ENCODE data around the gene FAM237A. TPM values are rescaled to one million over a fixed set of nuclear protein-coding genes. Genes with fewer than 3 reads are reported as not detected.
A peak's percentile ranks its signal among the peaks of the same experiment; 100 is the strongest.

FAM237A gene
- total and polyA plus RNA-seq, 5 donors, result 0.60 to 3.7 TPM; not detected in 3

GRCh38 chr2:206688990-206689389, 46.7 kb downstream of the FAM237A start:
- ATAC-seq (no peak), DNase-seq (no peak)
- intact Hi-C loops (cut with DNase I), result loop anchor here in 1 of 4 donors (5.0 kb wide), 1 partner anchor 508 kb away; no protein-coding TSS in a partner anchor
- Histone ChIP-seq H3K4me1 (ENCODE audit: control insufficient read depth, insufficient read depth, low read length) (no peaks in the 10 kb centered on the region), H3K27ac (ENCODE audit: low read length) (no peak overlapping the region), H3K27me3 (ENCODE audit: control insufficient read depth, insufficient read depth) (no peaks in the 10 kb centered on the region), H3K4me3 (ENCODE audit: low read length) (no peak overlapping the region), H3K9me3 (ENCODE audit: control insufficient read depth, low read length) (no peaks in the 10 kb centered on the region)
- 66% methylated on average over 1 of the region's 1 CpG for WGBS

DNA sequence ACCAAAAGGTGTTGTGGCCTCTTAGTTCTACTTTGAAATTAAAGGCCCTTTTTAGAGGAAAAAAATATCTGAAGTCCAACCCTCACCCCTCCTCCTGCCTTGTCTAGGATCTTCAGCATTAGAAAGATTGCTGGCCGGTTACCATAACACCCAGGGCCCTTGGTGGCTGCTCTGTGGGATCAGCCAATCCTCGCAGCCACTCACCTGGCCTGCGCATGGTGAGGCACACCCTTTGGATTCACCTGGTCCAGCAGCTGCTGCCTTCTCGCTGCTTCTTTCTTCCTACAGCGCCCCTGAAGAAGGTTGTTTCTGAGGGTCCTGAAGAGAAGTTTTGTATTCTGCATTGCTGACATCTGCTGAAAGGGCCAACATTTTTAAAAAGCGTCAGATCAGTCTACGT, 50.7 kb downstream of the FAM237A start:
- intact Hi-C loops (cut with DNase I), result loop anchor here in 3 of 4 donors (5.0 to 10.0 kb wide), 5 partner anchors 69 to 782 kb away; no protein-coding TSS in a partner anchor
- no peak overlapping the region for H3K27ac ChIP-seq (ENCODE audit: low read length)
- DNase-seq (no peak), ATAC-seq (no peak)
- no peaks in the 10 kb centered on the region for H3K9me3 ChIP-seq (ENCODE audit: control insufficient read depth, low read length)
- 79% methylated on average over 7 of the region's 7 CpGs for WGBS
- no peaks in the 10 kb centered on the region for H3K27me3 ChIP-seq (ENCODE audit: control insufficient read depth, insufficient read depth)
- no peaks in the 10 kb centered on the region for H3K4me1 ChIP-seq (ENCODE audit: control insufficient read depth, insufficient read depth, low read length)
- no peak overlapping the region for H3K4me3 ChIP-seq (ENCODE audit: low read length)

- H3K9me3 ChIP-seq (ENCODE audit: control insufficient read depth, low read length), result no peaks in the 10 kb centered on the region
- intact Hi-C loops (cut with DNase I), result loop anchor here in 3 of 4 donors (5.0 to 10.0 kb wide), 5 partner anchors 69 to 781 kb away; no protein-coding TSS in a partner anchor
- H3K27ac ChIP-seq (ENCODE audit: low read length), result no peak overlapping the region
- no peaks in the 10 kb centered on the region for H3K27me3 ChIP-seq (ENCODE audit: control insufficient read depth, insufficient read depth)
- ATAC-seq (peak; percentile 29 to 65), DNase-seq (no peak)
- H3K4me1 ChIP-seq (ENCODE audit: control insufficient read depth, insufficient read depth, low read length), result no peaks in the 10 kb centered on the region
- 33% methylated on average over 5 of the region's 5 CpGs for WGBS
- H3K4me3 ChIP-seq (ENCODE audit: low read length), result no peak overlapping the region
These were observed 51.3 kb downstream of the FAM237A start for GRCh38 chr2:206693399-206694137.

DNA sequence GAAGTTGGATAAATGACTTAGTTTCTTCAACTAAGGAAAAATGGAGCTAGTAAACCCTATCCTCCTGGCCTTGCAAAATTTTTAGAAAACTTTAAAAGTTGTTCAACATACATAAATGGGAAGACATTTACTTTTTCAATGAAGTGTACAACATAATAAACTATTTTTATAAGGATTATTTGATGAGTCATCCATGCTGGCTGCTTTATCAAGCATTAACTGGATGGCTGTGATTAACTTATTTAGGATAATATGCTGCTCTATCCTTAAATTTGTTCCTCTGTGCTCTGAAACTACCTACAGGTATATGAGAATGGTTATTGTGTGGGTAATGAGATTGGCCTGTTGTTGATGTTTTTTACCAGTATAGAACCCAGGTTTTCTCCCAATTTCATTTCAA, 54.6 kb downstream of the FAM237A start:
- ATAC-seq, result no peak
- intact Hi-C loops (cut with DNase I), result loop anchor here in 3 of 4 donors (10.0 kb wide), 3 partner anchors 88 to 778 kb away; no protein-coding TSS in a partner anchor
- H3K4me1 ChIP-seq (ENCODE audit: control insufficient read depth, insufficient read depth, low read length), result no peaks in the 10 kb centered on the region

DNA sequence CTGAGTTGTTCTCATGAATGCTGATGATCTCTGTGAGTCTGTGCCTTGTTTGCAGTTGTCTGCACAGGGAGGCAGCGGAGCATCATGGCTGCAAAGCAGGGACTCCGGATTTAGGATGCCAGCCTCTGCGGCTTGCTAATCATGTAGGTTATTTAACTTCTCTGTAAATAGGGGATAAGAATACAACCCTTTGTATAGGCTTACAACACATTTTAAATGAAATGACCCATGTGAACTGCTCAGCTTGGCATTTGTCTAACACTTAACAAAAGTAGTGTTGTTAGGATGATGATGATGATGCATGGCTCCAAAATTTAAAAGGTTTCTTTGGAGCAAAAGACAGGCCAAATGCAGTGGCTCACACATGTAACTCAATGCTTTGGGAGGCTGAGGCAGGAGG, 56.5 kb downstream of the FAM237A start:
- ATAC-seq, result no peak
- Histone ChIP-seq H3K4me3 (ENCODE audit: low read length) (no peak overlapping the region), H3K27me3 (ENCODE audit: control insufficient read depth, insufficient read depth) (no peaks in the 10 kb centered on the region), H3K9me3 (ENCODE audit: control insufficient read depth, low read length) (no peaks in the 10 kb centered on the region), H3K4me1 (ENCODE audit: control insufficient read depth, insufficient read depth, low read length) (no peaks in the 10 kb centered on the region), H3K27ac (ENCODE audit: low read length) (no peak overlapping the region)
- DNase-seq, result no peak
- intact Hi-C loops (cut with DNase I), result loop anchor here in 3 of 4 donors (10.0 kb wide), 3 partner anchors 86 to 776 kb away; no protein-coding TSS in a partner anchor
- WGBS, result 93% methylated on average over 3 of the region's 3 CpGs

More for the DNA sequence above, 54.6 kb downstream of the FAM237A start:
- H3K27ac ChIP-seq (ENCODE audit: low read length), result no peak overlapping the region
- no peak for DNase-seq
- H3K27me3 ChIP-seq (ENCODE audit: control insufficient read depth, insufficient read depth), result no peaks in the 10 kb centered on the region
- no peak overlapping the region for H3K4me3 ChIP-seq (ENCODE audit: low read length)
- H3K9me3 ChIP-seq (ENCODE audit: control insufficient read depth, low read length), result no peaks in the 10 kb centered on the region

Other genes starting within 250 kb of the FAM237A start
- 10 to 100 TPM; 34.9 to 56.0 (median 42.2) TPM for gene ADAM23, start 199.0 kb upstream of the FAM237A start, total RNA-seq
- 17.0 TPM for gene ADAM23, start 199.0 kb upstream of the FAM237A start, polyA plus RNA-seq
- not detected for gene DYTN, start 75.9 kb downstream of the FAM237A start, total RNA-seq
- not detected for gene DYTN, start 75.9 kb downstream of the FAM237A start, polyA plus RNA-seq
- gene MDH1B, start 122.8 kb downstream of the FAM237A start, total RNA-seq, result 1 to 10 TPM in 3 of 4 donors, under 1 TPM in 1; 0.92 to 1.8 (median 1.1) TPM
- gene MDH1B, start 122.8 kb downstream of the FAM237A start, polyA plus RNA-seq, result 0.43 TPM
- 10 to 100 TPM; 28.7 to 30.2 (median 29.0) TPM for gene FASTKD2, start 123.1 kb downstream of the FAM237A start, total RNA-seq
- 17.8 TPM for gene FASTKD2, start 123.1 kb downstream of the FAM237A start, polyA plus RNA-seq

Data from right cardiac atrium (tissue), 5 donors.